ENCODE data around the gene CERS1.
"Not testable (repeated sequence)": the region's sequence is repeated elsewhere in the genome, so short reads cannot be mapped to it uniquely, and the experiment has no call there.

Gene CERS1

DNA sequence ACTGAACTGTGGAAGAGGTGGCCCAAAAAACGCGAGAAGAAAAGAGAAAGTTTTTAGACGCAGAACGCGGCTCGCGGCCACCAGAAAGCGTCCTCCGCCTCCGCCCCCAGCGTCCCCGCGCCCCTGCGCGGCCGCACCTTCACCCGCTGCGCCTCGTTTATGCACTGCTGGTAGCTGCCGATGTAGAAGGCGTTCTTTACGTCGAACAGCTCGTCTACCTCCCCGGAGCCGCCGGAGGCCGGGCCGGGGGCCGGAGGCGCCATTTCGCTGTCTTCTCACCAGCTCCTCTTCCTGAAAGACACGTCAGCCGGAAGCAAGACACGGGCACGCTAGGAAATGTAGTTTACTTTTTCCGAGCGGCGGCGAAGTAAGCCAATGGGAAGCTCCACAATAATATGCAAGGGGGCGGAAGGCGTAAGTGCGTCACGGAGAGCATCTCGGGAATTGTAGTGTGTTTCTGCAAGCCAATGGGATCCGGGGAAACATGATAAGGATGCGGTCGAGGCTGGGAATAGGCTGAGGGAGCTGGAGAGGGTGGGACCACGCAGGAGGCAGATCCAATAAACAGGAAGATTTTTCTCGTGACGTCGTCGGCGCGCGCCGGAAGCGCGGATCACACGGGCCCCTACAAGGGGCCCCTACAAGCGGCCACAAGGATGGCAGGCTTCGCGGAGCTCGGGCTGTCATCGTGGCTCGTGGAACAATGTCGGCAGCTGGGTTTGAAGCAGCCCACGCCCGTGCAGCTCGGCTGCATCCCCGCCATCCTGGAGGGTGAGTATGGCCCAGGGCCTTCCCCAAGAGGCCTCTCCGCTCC, 23.3 kb upstream of the CERS1 start, which contains the start of the genes COPE and DDX49:
COPE (minus strand) TSS at position 302 of the 814 bp plus-strand sequence; CDS start at position 263, 39 bp downstream.
DDX49 (plus strand) TSS at position 630 of the 814 bp plus-strand sequence; CDS start at position 657, 27 bp downstream.
- DNase-seq = peak; percentile 100

DNA sequence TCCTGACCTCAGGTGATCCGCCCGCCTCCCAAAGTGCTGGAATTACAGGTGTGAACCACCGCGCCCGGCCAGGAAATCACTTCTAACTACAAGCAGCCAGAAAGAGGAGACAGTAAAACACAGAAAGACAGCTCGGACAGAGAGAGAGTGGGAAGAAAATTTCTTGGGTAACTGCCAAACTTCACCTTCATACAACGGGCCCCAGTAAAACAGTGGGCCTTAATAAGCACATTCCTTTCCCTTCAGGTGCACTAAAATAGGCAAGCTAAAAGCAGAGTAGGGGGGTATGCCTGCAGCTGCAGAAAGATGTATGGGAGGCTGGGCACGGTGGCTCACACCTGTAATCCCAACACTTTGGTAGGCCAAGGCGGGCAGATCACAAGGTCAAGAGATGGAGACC, 21.6 kb upstream of the CERS1 start:
- not testable (repeated sequence) for DNase-seq

DNA sequence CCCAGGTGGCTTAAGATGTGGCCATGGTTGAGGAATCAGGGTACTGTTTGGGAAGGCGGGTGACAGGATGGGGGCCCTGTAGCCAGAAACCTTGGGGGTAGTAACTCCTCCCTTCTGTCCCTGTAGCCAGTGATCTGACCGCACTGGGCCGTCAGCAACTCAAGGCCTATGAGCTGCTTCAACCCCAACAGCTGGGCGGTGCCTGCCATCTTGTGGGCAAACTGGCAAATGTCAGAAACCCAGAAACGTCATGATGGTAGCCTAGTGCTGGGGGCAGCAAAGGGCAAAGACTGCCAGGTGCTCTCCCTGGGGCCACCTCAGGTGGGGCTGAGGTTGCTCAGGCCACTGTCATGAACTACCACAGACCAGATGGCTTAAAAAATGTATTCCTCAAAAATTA, 19.7 kb upstream of the CERS1 start:
- peak; percentile 21 for DNase-seq

DNA sequence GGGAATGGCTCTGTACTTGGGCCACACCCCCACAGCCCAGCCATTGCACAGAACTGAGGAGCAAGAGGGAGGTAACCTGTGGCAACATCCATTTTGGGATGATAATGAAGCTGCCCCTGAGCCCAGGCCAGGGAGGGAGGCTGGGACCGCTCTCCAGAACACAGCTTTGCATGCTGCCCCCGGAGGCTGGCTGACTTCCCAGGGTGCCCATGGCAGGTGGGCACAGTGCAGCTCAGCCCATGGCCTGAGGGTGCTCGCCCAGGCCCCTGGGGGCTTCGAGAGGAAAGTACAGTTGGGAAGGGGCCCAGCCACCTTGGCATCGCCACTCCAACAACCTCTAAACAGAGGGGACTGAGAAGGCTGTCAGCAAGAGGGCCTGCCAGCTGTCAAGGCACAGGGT, 17.5 kb upstream of the CERS1 start:
- no peak for DNase-seq

DNA sequence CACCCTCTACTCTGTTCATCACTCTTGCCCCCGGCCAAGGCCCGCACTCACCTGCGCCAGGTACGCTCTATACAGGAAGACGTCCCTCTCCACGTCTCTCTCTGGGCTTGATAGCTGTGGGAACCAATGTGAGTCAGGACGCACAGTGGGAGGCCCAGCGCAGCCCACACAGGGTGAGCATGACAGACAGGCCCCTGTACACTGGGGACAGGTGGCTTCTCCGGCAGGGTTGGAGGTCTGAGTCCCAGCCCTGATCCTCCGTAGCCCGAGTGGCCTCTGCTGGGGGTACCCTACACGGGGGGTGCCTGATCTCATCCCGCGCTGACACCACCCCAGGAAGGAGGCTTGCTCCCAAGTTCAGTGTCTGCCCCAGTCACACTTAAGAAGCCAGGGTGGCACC, 17.0 kb upstream of the CERS1 start:
- no peak for DNase-seq

DNA sequence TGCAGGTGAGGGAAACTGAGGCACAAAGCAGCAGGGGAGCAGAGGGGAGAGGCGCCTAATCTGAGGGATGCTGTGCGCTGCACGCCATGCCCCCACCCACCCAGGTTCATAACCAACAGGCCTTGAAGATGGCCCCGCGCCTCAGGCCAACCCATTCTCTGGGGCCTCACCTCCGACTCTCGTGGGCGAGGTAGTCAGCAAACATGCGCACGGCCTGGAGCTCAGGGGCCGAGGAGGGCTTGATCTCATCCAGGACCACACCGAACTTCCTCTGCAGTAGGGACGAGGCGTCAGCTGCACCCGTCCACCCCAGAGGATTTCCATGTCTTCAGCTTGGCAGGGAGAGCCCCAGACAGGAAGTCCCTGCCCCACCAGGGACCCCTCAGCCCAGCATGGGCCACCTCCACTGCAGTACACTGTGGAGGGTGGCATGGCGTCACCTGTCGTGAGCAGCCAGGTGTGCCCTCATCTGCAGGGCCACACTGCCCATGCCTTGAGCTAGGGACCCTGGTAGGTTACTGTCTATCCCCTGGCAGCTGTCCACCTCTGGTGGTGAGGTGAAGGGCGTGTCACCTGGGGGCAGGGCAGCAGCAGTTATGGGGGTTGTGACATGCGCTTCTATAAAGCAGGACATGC, 15.0 kb upstream of the CERS1 start:
- no peak for DNase-seq

DNA sequence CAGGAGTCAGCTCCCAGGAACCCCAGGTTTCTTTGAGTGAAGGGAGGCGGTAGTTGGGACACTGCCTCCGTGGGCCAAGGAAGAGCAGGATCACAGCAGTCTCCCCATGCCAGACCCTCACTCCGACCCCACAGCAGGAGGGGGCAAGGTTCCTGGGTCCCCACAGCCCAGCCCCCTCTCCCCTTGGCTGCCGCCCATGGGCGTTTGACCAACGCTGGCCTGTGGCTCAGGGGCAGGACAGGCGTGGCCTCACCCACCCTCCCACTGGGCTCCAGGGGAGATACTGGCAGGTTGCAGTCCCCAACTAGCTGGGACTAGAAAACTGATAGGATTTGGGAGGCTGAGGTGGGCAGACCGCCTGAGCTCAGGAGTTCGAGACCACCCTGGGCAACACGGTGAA, 14.1 kb upstream of the CERS1 start:
- no peak for DNase-seq

DNA sequence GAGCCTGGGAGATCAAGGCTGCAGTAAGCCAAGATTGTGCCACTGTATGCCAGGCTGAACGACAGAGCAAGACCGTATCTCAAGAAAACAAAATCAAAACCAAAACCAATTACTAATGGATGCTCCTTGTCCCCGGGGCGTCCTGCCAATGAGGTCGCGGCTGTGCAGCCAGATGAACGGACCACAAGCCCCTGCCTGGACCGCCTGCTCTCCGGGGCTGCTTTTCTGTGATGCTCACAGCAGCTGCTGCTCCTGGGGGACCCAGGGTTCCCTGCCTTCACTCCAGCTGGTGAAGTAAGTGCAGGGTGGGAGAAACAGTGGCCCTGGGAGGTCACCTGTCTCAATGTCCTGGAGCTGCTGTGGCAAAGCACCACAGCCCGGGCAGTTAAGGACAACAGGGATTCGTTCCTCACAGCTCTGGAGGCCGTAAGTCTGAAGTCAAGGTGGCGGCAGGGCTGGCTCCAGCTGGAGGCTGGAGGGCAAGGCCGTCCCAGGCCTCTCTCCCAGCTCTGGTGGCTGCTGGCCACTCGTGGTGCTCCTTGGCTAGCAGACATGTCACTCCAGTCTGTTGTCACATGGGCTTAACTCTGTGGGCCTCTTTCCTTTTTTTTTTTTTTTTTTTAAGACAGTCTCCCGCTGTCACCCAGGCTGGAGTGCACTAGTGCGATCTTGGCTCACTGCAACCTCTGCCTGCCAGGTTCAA, 13.1 kb upstream of the CERS1 start:
- no peak for DNase-seq

DNA sequence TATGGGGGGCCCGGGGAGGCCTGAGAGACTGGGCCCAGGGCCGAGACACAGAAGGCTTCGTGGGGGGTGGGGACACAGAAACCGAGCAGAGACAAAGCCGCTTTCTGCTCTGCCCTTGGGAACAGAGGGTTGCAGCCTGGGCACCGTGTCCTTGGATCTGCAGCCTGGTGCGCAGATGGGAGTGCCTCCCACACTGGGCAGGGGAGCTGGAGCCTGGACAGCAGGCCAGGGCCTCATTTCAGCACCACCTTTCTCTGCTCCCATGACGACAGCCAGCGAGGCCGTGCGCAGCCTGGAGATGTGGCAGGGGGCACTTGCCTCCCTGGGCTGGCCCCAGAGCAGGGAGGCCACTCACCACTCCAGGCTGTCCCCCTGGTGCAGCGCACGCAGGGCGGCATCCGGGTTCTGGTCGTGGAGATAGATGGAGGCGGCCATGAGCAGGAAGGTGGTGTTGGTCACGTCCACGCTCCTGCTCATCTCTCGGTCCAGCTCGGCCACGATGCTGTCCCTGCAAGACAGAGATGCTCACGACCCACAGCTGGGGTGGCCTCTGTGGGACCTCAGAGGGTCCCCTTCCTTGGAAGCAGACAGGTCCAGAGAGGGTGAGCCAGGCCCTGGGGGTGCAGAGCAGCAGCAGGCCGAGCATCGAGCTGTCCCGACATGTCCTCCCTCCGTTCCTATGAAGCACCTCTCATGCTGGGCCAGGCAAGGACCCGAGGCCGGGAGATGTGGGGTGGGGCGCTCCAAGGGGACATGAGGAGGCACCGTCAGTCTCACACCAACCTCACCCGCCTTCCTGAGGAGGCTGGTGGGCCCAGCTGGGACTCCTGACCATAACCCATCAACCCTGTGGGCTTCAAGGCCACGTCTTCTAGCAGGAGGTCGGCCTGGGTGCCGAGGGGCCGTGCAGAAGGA, 10.9 kb upstream of the CERS1 start:
- no peak for DNase-seq

DNA sequence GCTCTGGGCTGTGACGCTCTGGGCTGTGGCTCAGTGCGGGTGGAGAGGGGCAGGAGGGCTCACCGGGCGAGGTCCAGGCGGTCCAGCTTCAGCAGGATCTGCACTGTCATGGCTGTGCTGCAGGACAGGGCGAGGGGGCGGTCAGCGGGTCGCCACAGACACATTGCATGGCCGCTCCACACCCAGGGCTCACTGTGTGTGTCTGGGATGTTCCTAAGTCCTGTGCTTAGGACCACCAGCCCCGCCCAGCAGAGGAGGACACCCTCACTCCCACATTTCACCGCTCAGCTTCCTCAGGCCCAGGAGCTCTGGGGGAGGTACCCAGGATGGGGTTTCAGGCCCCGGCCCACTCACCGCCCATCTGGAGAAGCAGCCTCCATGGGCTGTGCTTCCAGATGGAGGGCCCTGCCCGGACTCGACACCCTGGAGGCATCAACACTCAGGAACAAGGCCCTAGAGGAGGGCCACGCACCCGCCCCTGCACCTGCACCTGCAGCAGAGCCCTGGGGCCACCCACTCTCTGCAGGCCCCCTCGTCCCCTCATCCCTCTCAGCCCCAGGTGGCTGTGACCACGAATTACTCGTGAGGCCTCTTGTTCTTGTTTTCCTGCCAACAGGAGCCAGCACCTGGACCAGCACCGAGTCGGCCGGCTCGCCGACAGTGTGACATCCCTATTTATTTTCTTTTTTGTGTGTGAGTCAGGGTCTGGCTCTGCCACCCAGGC, 9.7 kb upstream of the CERS1 start:
- DNase-seq = no peak

DNA sequence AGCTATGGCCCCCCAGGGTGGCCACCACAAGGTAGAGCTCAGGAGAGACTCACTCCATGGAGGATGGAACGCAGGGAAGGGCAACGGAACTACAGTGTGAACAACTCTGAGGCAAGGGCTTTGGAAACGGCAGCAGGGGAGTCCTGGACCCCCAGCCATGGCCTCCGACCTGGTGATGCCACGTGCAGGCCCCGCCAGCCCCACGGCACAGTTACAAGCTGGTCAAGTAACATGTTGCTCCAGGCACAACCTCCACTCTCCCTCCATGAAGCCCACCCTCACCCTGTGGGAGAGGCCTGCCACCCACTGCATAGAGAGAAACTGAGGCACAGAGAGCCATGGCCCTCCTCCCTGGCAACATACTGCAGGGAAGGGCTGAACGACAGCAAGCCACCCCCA, 9.1 kb upstream of the CERS1 start:
- DNase-seq = no peak

DNA sequence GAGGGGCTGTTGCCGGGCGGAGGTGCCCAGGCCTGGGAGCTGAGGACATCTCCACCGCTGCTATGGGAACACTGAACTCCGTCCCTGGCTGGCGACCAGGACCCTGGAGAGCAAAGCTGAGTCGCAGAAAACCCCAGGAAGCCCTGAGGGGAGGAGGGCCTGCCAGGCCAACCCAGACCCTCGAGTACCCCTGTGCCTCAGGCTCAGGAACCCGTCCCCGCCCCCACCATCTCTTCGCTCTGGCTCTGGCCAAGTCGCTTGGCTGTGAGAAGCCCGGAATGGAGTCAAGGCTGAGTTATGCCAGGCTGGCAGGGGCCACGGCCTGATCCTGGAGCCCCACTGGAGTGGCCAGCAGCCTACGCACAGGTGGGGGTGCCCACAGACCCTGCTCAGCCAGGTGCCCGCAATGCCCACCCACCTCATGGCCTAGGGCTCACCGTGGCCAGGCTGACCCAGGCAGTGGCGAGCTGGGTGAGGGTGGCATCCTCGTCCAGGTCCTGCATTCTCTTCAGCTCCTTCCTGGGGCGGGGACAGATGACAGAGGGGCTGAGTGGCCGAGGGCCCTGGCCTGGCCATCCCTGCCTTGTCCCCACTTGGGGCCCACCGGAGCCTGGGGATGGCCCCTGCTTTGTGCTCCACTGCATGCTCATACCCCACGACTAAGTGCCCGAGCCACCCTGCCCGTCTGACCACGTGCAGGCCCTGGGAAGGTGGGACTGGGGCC, 8.5 kb upstream of the CERS1 start:
- DNase-seq = no peak

DNA sequence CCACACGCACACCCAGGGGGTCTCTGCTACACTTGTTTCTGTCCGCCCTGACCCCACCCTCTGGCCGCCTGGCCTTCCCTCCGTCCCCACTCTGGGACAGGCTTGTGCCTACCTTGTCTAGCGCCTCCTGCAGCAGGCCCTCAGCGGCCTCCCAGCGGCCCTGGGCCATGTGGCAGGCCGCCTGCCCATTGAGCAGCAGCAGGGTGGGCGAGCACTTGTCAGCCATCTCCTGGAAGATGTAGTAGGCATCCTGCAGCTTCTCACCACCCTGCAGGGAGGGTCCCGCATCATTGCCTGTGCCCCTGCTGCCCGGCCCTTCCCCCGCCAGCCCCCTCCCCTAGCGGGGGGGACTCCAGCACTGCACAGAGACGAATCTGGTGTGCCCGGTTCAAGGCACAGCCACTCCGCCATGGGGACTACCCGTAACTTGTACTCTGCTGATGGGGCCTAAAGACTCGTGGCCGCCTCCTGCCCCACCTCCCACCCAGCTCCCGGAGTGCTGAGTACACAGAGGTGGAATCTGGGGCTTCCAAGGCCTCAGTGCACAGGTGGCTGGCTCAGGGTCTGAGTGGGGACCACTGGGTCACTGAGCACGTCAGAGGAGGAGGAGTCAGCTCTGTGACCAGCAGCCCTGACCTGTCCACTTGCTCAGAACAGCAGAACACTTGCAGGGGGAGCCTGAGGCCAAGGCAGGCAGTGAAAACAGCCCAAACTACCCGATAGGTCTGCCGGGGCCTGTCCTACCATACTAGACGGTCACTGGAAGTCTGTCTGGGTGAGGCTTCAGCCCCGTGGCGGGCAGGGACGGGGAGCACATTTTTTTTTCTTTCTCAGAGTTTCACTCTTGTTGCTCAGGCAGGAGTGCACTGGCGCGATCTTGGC, 7.4 kb upstream of the CERS1 start:
- no peak for DNase-seq

DNA sequence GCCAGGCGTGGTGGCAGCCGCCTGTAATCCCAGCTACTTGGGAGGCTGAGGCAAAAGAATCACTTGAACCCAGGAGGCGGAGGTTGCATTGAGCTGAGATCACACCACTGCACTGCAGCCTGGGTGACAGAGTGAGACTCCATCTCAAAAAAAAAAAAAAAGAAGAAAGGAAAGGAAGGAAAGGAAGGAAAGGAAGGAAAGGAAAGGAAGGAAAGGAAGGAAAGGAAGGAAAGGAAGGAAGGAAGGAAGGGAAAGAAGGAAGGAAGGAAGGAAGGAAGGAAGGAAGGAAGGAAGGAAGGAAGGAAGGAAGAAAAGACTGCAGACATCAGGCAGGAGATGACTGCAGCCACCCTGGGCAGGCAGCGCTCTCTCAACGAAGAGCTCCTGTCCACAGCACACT, 6.6 kb upstream of the CERS1 start:
- not testable (repeated sequence) for DNase-seq

DNA sequence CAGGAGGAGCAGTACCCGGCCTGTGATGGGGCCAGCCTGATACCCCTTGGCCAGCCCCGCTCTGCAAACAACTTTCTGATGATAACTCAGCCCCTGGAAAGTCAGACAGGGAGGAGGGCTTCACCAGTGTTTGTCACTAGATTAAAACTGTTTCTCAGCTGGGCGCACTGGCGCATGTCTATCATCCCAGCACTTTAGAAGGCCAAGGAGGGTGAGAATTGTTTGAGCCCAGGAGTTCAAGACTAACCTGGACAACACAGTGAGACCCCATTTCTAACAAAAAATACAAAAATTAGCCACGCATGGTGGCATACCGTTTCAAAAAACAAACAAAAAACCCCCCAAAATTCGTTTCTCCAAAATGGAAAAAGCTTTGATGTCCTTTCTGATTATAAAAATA, 5.5 kb upstream of the CERS1 start:
- no peak for DNase-seq

DNA sequence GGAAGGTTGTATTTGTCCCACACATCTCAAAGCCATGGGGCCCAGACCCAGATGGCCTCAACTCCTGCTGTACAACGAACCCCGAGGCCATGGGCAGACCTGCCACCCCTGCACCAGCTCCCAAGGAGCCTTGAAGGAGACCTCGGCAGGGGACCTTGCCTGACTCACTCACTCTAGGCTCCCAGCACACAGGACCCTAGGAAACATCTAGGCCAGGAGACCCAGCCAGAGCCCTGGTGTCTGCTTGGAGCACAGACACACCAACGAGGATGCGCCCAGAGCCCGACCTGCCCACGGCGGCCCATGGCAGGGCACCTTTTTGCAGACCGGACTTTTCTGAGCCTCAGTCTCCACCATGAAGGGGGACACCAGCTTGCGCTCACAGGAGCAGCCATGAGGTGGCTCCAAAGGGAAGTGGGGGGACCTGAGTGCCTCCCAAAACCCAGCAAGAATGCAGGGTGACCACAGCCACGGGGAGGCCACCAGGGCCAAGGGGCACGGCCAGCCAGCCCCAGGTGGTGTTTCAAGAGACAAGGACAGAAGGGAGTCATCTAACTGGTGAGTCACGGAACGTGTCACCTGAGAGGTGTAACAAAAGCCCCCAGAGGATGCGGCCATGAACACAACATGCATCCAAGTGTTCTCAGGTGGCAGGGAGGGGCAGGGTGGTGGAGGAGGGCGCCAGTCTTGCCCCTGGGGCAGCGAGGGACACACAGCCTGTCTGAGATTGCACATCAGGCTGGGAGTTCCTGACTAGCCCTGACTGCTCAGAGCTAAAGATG, 4.9 kb upstream of the CERS1 start:
- no peak for DNase-seq

DNA sequence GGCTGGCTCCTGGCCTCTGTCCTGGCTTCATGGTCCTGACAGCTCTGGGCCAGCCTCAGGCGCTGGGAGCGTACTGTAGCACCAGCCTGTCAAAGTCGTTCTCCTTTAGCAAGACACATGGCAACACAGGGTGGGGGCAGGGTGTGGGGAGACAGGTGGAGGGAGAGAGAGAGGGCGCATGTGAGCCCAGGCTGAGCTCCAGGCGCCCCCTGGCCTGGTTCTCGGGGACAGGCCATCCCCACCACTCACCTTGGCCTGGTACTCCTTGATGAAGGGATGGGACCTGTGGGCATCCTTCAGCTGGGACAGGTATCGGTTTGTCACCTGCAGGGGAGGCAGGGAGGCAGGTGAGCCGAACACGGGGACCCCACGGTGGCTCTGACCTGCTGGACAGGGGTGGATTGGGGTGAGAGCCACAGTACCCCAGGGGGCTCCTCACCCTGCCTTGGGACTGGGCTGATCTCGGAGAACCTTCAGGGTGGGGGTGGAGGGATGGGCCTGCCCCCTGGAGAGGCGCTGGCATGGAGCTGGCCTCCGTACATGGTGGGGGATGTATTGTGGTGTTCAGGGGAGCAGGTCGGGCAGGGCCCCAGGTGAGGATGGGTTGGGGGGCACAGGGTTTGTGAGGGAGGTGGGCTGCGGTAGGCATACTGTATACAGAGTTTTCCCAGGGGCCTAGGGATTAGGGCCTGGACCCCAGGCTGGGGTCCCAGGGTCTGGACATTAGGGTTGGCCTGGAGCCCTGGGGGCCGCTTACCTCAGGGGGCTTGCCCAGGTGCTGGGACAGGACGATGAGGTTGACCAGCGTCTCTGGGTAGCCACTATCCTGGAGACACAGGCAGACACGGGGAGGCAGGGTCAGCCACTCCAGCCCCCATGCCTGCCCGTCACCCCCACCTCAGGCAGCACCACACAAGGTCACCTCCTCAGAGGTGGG, 3.9 kb upstream of the CERS1 start:
- no peak for DNase-seq

Measured in fibroblast of skin of right biceps (primary cell).